ENCODE data around the gene HSDL2.

HSDL2 gene

DNA sequence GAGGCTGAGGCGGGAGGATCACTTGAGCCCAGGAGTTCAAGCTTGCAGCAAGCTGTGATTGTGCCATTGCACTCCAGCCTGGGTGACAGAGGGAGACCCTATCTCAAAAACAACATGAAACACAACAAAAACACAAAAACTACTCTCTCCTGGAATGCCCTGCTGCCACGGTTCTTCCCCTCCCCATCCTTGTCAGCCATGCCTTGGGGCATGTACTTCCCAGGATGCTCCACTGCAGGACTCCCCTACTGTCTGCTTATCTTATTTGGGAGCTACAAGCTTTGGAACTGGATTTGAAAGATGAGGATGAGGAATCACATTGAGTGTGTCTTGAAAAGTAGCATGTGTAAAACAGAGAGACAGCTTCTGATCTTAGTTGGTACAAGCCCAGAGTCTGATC lies 66.6 kb downstream of the HSDL2 start:
- no peak for DNase-seq (ENCODE audit: low read depth)

DNA sequence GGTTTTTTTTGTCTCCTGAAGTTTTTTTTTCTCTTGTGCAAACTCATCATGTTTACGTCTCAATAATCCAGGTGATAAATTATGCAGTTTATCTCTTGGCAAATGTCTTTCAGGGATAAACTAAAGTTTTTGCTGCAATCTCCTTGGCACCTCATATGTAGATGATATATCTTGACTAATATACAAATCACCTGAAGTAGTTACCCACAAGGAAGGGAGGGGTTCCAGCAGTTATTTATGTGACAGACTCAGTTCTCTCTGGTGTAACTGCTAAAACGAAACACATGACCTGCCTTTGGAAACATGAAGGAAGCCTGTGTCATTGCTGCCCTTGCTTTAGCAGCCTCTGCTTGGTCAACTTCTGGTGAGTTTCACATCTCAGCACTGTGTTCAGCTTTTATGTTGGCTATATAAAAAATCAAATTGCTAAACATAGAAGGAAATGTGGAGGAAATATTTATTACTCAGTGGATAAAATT lies 67.4 kb downstream of the HSDL2 start:
- DNase-seq (ENCODE audit: low read depth): no peak

DNA sequence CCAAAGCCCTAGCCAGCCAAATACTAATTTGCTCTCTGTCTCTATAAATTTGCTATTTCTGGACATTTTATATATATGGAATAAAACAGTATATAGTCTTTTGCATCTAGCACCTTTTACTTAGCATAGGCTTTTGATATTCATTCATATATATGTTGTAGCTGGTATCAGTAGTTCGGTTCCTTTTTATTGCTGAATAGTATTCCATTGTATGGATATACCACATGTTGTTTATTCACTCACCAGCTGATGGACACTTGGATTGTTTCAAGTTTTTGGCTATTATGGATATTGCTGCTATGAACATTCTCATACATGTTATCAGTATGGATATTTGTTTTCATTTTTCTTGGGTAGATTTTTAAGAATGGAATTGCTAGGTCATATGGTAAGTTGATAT lies 82.9 kb downstream of the HSDL2 start:
- no peak for DNase-seq (ENCODE audit: low read depth)

DNA sequence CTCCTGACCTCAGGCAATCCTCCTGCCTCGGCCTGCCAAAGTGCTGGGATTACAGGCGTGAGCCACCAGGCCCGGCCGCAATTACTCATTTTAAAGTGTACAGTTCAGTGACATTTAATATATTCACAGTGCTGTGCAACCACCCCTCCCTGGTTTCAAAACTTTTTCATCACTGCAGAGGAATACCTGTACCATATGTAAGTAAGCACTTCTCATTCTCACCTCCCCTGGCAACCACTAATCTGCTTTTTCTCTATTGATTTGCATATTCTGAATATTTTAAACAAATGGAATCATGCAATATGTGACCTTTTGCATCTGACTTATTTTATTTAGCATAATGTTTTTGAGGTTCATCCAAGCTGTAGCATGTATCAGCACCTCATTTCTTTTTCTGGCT lies 85.4 kb downstream of the HSDL2 start:
- DNase-seq (ENCODE audit: low read depth): no peak

DNA sequence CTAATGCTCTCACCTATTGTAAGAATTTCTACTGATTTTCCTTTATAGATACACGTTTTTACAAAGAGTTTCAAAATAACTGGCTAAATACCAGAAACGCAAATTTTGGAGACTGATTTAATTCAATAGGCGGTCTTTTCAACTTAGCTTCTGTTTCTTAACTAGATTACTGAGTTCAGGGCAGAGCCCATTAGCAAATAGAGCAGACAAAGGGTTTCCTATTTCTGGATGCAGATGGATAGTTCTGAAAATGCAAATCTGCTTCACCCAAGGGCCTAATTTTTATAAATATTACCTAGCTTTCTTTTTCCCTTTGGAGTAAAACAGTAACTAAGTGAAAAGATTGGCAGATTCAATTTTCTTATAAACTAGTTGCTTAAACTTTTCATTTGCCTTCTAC lies 93.1 kb downstream of the HSDL2 start:
- DNase-seq (ENCODE audit: low read depth): no peak

DNA sequence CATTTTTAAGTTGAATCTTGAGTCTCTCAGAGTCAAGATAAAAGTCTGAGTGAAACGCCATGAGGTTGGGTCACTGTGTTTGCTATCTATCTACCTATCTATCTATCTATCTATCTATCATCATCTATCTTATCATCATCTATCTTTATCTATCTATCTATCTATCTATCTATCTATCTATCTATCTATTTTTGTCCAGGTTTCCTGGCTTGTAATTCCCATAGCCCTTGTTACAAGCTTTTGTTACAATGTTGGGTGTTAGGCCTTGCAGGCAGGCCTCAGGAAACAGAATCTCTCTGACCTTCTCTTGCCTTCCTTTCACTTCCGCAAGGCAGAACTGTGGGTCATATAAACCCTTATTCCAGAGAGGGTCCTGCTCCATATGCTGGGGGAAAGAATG lies 94.1 kb downstream of the HSDL2 start:
- DNase-seq (ENCODE audit: low read depth): no peak

DNA sequence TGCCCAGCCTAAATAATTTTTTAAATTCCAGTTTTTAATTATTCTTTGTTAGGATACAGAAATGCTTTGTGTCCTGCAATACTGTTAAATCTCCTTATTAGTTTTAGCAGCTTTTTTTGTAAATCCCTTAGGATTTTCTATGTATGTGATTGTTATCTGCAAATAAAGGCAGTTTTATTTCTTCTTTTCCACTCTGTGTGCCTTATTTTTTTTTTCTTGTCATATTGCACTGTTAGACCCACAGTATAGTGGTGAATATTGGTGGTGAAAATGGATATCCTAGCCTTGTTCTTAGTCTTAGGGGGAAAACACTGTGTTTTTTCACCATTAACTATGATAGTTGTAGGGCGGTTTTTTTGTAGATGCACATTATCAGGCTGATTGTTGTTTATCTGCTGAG lies 95.4 kb downstream of the HSDL2 start:
- DNase-seq (ENCODE audit: low read depth): no peak

DNA sequence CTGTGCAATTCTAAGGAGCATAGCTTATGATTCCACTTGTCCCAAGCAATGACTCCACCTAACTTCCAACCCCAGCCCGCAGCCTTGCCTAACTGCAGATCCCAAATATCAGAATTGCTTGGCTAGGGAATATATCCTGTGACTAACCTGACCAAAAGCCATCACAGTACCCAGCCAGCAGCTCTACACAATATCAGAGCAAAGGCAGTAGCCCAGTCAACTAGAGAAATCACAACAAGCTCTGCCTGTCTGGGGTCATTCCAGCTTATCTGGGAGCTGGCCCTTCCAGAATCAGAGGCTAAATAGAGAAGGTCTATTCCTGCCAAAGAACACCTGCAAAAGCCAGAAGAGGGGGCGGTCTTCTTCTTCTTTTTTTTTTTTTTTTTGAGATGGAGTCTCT lies 97.4 kb downstream of the HSDL2 start:
- DNase-seq (ENCODE audit: low read depth): no peak

DNA sequence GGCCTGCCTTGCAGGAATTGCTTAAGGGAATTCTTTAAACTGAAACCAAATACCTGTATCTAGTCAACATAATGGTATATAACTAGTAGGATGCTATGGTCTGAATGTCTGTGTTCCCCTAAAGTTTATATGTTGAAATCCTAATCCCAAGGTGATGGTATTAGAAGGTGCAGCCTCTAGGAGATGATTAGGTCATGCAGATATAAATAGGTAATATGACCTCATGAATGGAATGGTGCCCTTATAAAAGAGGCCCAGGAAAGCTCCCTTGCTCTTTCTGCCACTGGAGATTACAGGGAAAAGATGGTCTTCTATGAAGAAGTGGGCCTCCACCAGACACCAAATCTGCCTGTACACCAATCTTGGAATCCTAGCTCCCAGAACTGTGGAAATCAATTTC lies 99.3 kb downstream of the HSDL2 start:
- no peak for DNase-seq (ENCODE audit: low read depth)

DNA sequence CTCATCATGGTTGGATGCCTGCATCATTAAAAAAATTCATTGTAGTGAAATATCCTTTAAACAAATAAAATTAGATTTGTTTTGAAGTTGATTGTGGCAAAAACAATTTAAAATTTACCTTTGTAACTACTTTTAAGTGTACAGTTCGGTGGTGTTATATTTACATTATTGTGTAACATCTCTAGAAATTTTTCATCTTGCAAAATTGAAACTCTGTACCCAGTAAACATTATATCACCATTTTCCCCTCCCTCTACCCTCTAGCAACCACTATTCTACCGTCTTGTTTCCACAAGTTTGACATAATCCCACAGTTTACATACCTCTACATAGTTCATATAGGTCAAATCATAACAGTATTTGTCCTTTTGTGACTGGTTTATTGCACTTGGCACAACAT lies 104.7 kb downstream of the HSDL2 start:
- DNase-seq (ENCODE audit: low read depth): no peak

DNA sequence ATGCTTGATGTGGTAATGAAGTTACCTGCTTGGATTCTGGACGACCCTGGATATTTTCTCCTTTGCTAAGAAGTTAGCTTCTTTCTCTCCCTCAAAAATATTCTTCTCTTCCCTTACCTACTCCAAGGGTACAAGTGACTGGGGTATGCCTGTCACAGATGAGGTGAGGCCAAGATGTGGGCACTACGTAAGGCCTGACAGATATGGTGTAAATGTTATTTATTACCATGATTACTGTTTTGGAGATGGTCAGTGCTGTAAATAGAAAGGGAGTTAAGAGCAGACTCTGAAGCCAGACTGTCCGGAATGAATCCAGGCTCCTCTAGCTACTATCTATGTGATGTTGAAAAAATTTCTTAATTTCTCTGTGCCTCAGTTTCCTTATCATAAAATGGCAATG lies 105.7 kb downstream of the HSDL2 start:
- no peak for DNase-seq (ENCODE audit: low read depth)

DNA sequence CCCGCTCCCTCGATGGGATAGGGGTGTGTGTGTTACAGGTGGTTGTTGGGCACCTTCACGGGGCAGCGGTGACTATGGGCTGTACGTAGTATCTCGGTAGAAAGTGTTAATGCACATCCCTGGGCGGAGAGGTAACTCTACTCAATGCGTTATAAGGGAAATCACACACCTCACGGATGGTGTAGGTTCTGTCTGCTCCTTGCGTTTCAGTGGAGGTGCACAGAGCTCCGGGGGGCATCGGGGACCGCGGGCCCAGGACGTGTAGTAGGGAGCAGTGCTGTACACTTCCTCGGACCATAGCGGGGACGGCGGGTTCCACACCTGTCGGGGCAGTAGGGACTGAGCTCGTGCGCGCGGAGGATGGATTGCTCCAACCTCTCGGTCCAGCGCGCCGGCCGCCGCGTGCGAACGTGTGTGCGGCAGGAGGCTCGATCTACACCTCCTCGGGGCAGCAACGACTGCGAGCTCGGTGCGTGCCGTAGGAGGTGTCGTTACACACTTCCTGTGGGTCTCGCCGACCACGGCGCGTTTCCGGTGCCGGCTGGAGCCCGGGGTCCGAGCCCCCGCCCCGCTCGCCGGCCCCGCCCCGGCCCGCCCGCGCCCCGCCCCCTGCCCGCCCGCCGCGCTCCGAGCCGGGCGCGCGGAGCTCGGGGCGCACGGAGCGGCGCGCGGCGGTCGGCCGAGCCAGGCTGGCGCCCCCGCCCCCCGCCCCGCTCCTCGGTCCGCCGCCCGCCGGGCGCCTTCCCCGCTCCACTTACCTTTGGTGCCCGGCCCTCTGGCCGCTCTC lies 106.5 kb downstream of the HSDL2 start, which contains the start of gene KIAA1958:
TSS of gene KIAA1958 (plus strand) at position 607 of the 787 bp plus-strand sequence. CDS start 87,254 bp downstream, outside the sequence.
- peak; percentile 78 for DNase-seq (ENCODE audit: low read depth)

DNA sequence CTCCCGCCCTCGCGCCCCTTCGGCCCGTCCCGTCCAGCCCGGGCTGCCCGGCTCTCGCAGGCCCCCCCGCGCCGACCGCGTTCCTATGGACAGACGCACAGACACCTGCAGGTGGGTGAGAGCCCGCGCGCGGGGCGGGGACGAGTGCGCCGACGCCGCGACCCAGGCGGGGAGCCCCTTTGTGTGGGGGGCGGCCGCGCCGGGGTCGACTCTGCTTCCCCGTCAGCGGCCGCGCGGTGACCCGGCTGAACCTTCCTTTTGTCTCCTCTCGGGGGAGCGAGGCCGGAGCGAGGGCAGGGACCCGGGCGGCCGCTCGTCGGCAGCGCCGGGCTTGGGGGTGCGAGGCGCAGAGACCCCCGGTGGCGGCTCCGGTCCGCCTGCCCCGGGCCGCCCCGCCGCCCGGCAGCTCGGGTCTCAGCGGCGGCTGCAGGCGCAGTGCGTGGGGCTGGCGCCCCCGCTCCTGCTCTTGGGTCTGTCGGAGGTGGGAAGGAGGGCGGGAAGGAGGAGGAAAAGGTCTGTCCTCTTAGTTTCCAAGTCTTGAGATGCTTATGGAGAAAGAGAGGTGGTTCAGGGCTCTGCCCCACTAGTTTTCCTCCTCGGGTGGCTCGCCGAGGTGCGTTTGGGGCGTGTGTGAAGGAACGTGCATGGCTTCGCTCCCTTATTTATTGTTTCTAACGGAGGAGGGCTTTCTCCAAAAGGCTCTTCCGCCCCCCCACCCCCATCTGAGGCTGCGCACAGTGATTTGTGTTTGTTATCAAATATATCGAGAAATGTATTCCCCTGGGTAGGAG lies 107.3 kb downstream of the HSDL2 start:
- DNase-seq (ENCODE audit: low read depth): peak; percentile 31

DNA sequence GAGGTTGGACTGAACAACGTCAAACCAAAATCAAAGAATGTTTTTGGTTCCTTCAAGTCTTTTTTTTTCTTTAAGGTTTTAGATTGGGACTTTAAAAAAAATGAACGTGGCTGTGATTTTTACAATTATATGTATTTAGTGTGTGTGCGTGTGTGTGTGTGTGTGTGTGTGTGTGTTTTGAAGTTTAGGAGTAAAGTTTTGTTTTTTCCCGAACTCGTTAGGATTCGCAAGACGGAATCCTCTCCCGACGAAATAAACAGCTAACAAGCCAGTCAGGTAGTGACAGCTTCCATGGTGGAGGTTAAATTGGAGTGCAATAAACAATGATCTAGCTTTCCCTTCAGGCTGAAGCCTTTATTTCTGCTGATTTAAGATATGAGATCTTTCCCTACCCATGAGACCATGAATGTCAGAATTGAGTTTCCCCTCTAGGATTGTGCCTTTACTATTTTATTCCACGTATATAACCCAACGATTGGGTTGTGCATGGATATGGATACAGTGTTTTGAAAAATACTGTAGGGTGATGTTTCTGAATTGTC lies 108.0 kb downstream of the HSDL2 start:
- no peak for DNase-seq (ENCODE audit: low read depth)

DNA sequence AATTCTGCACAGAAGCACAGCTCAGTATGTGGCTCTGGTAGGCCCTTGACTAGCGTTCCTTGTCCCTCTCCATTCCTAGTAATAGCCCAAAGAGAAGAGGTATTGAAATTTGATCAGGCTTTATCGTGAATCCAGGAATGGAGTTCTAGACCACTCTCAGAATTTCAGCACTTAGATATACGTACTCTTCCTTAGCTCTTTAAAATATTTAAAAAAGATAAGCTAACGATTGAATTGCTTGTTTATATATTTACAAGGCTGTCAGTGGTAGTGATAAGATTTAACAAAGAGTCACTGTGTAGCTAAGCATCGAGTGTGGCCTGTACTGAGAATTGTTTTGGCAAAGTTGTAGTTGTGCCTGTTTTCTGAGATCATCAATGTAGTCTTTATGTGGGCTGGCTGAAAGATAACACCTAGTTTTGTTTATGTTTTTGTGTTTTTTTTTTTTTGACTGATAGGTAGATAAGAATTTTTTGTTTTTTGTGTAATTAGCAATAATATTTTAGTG lies 109.2 kb downstream of the HSDL2 start:
- no peak for DNase-seq (ENCODE audit: low read depth)

DNA sequence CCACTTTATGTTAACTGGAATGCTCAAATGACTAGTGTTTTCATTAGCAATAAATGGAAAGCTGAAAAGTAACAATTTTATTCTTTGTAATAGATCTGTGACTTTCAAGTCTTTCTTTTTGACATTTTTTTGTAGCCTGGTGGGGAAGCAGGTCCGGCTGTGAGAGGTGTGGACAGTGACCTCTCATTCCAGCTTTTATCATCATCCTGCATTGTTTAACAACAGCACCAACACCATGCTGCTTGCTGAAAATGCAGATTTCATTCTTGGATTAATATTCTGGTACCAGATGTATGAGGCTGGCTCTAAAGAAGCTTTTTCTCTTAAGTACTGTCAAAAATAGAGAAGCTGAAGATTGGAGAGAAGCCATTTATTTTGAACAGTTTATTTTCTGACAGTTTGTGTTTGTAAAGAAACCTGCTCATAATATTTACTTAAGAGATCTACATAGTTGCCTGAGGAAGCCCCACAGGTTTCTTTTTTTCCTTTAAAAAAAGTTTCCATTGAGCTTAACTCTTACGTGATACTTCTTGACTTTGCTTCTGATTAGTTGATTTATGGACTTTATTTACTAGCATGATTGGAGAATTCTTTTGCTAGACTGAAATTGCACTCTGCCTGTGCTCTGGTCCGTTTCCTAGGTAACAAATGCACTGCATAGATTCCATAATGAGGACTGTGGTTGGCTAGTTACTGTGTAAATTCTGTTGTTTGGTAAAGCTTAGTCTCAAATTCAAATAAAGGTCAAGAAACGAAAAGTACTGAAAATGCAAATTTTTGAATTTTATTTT lies 110.2 kb downstream of the HSDL2 start:
- no peak for DNase-seq (ENCODE audit: low read depth)

DNA sequence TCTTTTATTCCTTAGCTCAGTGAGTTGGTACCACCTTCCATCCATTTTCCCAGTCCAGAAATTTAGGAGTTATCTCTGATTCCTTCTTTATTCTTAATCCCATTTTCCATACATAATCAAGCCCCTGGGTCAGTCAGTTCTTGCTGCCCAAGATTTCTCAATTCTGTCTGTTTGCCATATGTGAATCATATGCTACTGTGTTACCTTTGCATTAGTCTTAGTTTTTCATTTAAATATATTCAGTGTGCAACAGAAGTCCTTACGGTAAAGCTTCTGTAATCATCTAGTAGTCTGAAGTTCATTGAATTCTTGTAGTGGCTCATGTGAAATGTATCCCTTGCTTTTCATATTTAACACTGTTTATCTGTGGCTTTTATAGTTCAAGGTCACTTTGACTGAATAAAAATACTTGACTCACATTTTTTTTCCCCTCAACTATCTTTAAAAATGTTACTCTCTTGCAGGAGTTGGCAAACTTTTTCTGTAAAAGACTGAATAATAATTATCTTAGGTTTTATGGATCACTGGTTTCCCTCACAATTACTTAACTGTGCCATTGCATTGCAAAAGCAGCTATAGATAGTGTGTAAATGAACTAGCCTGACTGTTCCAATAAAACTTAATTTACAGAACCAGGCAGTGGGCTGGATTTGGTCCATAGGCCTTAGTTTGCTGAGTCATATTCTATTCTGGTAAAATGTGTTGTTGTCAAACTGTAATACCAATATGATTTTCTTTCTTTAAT lies 113.7 kb downstream of the HSDL2 start:
- no peak for DNase-seq (ENCODE audit: low read depth)

DNA sequence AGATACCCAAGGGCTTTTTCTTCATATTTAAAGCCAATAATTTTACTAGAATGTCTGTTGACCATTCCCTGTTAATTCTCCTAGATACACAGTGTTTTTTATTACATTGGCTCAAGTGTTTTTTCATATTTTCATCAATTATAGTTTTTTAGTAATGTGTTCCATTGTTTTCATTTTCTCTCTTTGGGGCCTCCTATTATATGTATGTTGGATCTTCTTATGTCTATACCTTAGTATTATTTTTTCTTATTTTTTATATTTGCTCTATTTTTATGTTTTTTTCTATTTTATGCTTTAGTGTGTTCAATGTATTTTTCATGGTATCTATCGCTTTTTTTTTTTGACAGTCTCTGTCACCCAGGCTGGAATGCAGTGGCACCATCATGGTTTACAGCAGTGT lies 114.2 kb downstream of the HSDL2 start:
- no peak for DNase-seq (ENCODE audit: low read depth)

DNA sequence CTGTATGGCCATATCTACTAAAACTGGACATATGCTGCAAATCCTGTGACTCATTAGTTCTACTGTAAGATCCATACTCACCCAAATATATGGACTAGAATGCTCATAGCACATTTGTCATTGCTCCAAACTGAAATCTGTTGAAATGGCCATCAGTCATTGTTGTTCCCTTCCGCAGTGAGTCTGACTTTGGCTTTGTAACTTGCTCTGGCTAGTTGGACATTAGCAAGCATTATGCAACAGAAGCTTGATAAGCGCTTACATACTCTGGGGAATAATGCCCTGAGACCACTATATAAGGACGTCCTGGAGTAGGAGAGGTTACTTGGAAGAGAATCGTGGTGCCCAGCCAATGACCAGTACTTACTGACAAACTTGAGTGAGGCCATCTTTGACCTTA lies 115.7 kb downstream of the HSDL2 start:
- DNase-seq (ENCODE audit: low read depth): no peak

DNA sequence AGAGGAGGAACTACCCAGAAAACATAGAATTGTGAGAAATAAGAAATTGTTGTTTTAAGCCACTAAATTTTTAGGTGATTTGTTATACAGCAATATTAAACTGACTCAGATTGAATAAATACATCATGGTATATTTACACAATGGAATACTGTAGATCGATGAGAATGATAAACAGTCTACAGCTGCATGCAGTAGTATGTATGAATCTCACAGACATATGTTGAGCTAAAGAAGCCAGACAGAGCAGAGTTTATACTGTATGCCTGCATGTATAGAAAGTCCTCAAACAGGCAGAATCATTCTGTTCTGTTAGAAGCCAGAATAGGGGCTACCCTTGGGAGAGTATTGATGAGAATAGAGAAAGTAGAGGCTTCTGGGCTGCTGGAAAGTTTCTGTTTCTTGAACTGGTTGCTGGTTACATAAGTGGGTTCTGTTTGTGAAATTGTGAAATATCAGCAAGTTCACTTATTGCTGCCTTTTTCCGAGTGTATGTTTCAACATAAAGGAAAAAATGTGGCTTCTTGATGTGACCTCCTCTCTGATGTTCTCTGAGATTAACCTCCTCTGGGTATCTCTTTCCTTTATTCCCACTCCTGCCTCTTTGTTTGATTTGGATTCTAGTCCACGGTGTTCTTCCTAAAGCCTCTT lies 116.3 kb downstream of the HSDL2 start:
- DNase-seq (ENCODE audit: low read depth): no peak

DNA sequence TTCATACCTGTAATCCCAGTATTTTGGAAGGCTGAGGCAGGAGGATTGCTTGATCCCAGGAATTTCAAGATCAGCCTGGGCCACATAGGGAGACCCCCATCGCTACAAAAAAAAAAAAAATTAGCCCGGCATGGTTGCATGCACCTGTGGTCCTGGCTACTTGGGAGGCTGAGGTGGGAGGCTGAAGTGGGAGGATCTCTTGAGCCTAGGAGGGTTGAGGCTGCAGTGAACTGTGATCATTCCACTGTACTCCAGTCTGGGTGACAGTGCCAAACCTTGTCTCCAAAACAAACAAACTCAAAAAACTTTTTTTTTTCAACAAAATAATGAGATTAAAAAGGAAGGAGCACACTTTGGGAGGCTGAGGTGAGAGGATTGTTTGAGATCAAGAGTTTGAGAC lies 120.9 kb downstream of the HSDL2 start:
- no peak for DNase-seq (ENCODE audit: low read depth)

Measured in activated T-cell treated with anti-CD3 and anti-CD28 coated beads for 24 hours (primary cell).